Stimulated activated CD4-positive, alpha-beta T cell treated with anti-CD3 and anti-CD28 coated beads, Interleukin-1b, Interleukin-23, amount 100 ng/mL, for 4 hours (primary cell): ENCODE measurements around the gene PRRX1.

Source experiments
- DNase-seq, 2 donors: peaks; one replicate each; pipeline ENCODE4 v3.0.0-alpha.2; 2020; ENCODE audit warnings: low read depth in 2 of 2

The PRRX1 gene

GRCh38 chr1:170721621-170722020, 57.7 kb downstream of the PRRX1 start:
- DNase-seq: no peak

GRCh38 chr1:170723518-170723917, 59.6 kb downstream of the PRRX1 start:
- DNase-seq: no peak

GRCh38 chr1:170725326-170725725, 61.4 kb downstream of the PRRX1 start:
- no peak for DNase-seq

- no peak for DNase-seq
These were observed 64.0 kb downstream of the PRRX1 start for GRCh38 chr1:170727963-170728362.

- no peak for DNase-seq
These were observed 65.5 kb downstream of the PRRX1 start for GRCh38 chr1:170729225-170730002.

GRCh38 chr1:170730014-170730413, 66.1 kb downstream of the PRRX1 start:
- no peak for DNase-seq

- DNase-seq: no peak
These were observed 66.5 kb downstream of the PRRX1 start for GRCh38 chr1:170730438-170730837.

- DNase-seq: no peak
These were observed 67.8 kb downstream of the PRRX1 start for GRCh38 chr1:170731566-170732251.

- no peak for DNase-seq
These were observed 68.3 kb downstream of the PRRX1 start for GRCh38 chr1:170732252-170732588.

- DNase-seq: no peak
These were observed 70.7 kb downstream of the PRRX1 start for GRCh38 chr1:170734412-170735175.

- no peak for DNase-seq
These were observed 71.7 kb downstream of the PRRX1 start for GRCh38 chr1:170735366-170736263.

- DNase-seq: no peak
These were observed 75.9 kb downstream of the PRRX1 start for GRCh38 chr1:170739803-170740202.

- no peak for DNase-seq
These were observed 77.7 kb downstream of the PRRX1 start for GRCh38 chr1:170741678-170742077.

GRCh38 chr1:170742600-170742999, 78.7 kb downstream of the PRRX1 start:
- DNase-seq: no peak

GRCh38 chr1:170743083-170743482, 79.2 kb downstream of the PRRX1 start:
- no peak for DNase-seq

- no peak for DNase-seq
These were observed 85.6 kb downstream of the PRRX1 start for GRCh38 chr1:170749549-170749948.

- DNase-seq: no peak
These were observed 86.0 kb downstream of the PRRX1 start for GRCh38 chr1:170749959-170750358.

GRCh38 chr1:170755795-170756194, 91.9 kb downstream of the PRRX1 start:
- no peak for DNase-seq

GRCh38 chr1:170758992-170759391, 95.1 kb downstream of the PRRX1 start:
- DNase-seq: no peak

GRCh38 chr1:170765279-170765678, 101.3 kb downstream of the PRRX1 start:
- DNase-seq: no peak

- no peak for DNase-seq
These were observed 101.9 kb downstream of the PRRX1 start for GRCh38 chr1:170765712-170766330.
